ENCODE data around the gene NEK10. TPM values are rescaled to one million over a fixed set of nuclear protein-coding genes. Genes with fewer than 3 reads are reported as not detected.

Gene NEK10
- total RNA-seq, 4 donors from 2014 or later: 1.6 to 2.6 (median 2.0) TPM

DNA sequence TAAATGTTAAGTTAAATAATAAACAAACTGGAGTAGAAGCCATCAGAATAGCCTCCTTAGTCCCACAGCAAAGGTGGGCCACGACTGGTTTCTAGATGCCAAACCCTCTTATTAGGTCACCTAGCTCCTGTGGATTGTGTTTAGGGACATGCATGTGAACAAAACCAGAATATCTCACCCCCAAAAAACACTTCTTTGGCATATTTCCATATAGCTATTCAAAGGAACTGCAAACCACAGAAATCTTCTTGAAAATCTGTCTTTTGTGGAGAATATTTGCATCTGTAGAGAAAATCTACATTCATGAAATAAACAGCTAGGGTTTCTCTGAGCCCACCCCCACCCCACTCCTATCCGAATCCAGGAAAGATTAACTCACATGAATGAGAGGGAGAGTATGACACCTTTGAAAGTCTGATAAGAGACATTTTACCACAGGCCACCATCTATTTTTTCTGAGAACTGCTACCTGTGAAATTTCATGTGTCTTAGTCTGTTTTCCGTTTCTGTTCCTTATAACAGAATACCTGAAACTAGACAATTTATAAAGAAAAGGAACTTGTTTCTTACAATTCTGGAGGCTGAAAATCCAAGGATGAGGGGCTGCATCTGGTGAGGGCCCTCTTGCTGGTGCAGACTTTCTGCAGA, 159.4 kb downstream of the NEK10 start:
- Histone ChIP-seq H3K4me3 (replicated peaks in 1 of 3) (no peak overlapping the region), H3K36me3 (no peaks in the 10 kb centered on the region), H3K4me1 (no peaks in the 10 kb centered on the region), H3K9me3 (no peaks in the 10 kb centered on the region), H3K27ac (no peak overlapping the region), H3K27me3 (no peaks in the 10 kb centered on the region)
- no peak for DNase-seq
- intact Hi-C loops (cut with DNase I): no loop called here
- TF ChIP-seq, protein P1, sequence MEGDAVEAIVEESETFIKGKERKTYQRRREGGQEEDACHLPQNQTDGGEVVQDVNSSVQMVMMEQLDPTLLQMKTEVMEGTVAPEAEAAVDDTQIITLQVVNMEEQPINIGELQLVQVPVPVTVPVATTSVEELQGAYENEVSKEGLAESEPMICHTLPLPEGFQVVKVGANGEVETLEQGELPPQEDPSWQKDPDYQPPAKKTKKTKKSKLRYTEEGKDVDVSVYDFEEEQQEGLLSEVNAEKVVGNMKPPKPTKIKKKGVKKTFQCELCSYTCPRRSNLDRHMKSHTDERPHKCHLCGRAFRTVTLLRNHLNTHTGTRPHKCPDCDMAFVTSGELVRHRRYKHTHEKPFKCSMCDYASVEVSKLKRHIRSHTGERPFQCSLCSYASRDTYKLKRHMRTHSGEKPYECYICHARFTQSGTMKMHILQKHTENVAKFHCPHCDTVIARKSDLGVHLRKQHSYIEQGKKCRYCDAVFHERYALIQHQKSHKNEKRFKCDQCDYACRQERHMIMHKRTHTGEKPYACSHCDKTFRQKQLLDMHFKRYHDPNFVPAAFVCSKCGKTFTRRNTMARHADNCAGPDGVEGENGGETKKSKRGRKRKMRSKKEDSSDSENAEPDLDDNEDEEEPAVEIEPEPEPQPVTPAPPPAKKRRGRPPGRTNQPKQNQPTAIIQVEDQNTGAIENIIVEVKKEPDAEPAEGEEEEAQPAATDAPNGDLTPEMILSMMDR (IDR thresholded peaks at IDR 0.05): no peak
- TF ChIP-seq POLR2A (IDR thresholded peaks at IDR 0.05): no peak
- WGBS, 2 donors: 52 to 60% methylated on average over 3 of the region's 3 CpGs

DNA sequence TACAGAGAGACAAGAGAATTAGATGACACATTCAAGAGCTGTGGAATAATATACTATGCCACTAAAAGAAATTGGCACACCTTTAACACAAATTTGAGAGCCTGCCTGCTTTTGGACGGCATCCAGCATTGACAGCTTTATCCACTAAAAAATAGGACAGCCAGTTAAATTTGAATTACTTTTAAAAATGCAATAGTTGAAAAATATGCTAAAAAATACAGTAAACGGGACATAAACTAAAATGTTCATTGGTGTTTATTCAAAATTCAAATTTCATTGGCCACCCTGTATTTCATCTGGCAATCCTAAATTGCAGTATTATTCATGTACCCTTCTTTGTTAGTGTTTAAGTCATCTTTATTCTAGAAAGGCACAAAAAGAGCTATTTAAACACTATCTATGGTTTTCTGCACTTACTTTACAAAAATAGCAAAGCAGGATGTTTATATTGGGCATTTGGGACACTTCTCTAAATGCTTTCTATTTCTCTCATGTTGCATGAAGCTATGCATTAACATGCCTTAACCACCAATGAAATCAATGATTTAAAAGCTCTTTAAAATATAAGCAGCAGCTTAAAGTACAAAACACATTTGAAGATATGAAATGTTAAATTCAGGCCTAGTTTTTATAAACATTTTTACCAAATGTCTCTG, 160.1 kb downstream of the NEK10 start:
- 81 to 82% methylated on average over 2 of the region's 2 CpGs for WGBS, 2 donors

DNA sequence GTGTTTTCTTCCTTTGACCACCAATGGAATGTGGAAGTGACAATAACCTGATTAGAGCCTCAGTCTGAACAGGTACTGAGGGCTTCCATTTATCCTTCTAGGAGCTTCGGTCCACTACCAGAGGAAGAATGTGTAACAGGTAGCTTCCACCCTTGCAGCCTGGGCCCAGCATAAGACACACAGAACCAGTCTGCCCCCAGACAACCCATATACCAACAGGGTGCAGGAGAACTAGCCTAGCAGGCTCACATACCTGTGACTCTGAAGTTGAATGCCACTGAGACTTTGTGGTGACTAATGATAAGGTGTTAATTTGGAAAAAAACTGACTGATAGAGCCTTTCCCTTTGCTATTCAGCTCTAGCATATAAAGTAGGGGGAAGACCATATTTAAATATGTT, 166.2 kb downstream of the NEK10 start:
- Histone ChIP-seq H3K36me3 (no peaks in the 10 kb centered on the region), H3K27me3 (no peaks in the 10 kb centered on the region), H3K4me1 (no peaks in the 10 kb centered on the region), H3K27ac (no peak overlapping the region), H3K4me3 (replicated peaks in 1 of 3) (no peak overlapping the region), H3K9me3 (no peaks in the 10 kb centered on the region)
- intact Hi-C loops (cut with DNase I): no loop called here
- 92 to 100% methylated on average over 1 of the region's 1 CpG for WGBS, 2 donors
- DNase-seq: no peak
- TF ChIP-seq, protein P1 (IDR thresholded peaks at IDR 0.05): no peak
- no peak for TF ChIP-seq POLR2A (IDR thresholded peaks at IDR 0.05)

More for the DNA sequence above, 160.1 kb downstream of the NEK10 start:
- TF ChIP-seq, protein P1 (IDR thresholded peaks at IDR 0.05): no peak
- no peak for TF ChIP-seq POLR2A (IDR thresholded peaks at IDR 0.05)
- no peak overlapping the region for H3K4me3 ChIP-seq (replicated peaks in 1 of 3)
- H3K27ac ChIP-seq: no peak overlapping the region
- DNase-seq: no peak
- no peaks in the 10 kb centered on the region for H3K27me3 ChIP-seq
- no peaks in the 10 kb centered on the region for H3K9me3 ChIP-seq
- no peaks in the 10 kb centered on the region for H3K36me3 ChIP-seq
- intact Hi-C loops (cut with DNase I): no loop called here
- no peaks in the 10 kb centered on the region for H3K4me1 ChIP-seq

DNA sequence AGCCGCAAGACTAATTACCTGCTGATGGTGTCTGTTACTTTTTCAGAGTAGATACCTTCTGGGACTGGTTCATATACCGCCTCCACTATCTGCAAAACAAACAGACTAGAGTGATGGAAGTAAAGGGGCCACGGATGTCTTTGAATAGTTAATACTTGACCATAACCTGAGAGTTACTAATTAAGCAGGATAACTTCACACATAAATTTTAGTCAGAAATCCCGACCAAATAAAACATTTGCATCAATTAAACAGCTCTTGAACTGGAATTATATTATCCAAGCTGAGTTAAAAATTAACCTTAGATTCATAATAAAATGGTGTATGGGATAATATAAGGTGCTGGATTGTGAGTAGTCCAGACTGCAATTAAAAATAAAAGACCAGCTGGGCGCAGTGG, 167.7 kb downstream of the NEK10 start:
- no peaks in the 10 kb centered on the region for H3K36me3 ChIP-seq
- no peak for DNase-seq
- no peak overlapping the region for H3K4me3 ChIP-seq (replicated peaks in 1 of 3)
- no peaks in the 10 kb centered on the region for H3K9me3 ChIP-seq
- WGBS, 2 donors: 91 to 93% methylated on average over 5 of the region's 5 CpGs
- no peaks in the 10 kb centered on the region for H3K4me1 ChIP-seq
- intact Hi-C loops (cut with DNase I): no loop called here
- H3K27ac ChIP-seq: no peak overlapping the region
- H3K27me3 ChIP-seq: no peaks in the 10 kb centered on the region
- TF ChIP-seq POLR2A (IDR thresholded peaks at IDR 0.05): no peak
- TF ChIP-seq, protein P1 (IDR thresholded peaks at IDR 0.05): no peak

DNA sequence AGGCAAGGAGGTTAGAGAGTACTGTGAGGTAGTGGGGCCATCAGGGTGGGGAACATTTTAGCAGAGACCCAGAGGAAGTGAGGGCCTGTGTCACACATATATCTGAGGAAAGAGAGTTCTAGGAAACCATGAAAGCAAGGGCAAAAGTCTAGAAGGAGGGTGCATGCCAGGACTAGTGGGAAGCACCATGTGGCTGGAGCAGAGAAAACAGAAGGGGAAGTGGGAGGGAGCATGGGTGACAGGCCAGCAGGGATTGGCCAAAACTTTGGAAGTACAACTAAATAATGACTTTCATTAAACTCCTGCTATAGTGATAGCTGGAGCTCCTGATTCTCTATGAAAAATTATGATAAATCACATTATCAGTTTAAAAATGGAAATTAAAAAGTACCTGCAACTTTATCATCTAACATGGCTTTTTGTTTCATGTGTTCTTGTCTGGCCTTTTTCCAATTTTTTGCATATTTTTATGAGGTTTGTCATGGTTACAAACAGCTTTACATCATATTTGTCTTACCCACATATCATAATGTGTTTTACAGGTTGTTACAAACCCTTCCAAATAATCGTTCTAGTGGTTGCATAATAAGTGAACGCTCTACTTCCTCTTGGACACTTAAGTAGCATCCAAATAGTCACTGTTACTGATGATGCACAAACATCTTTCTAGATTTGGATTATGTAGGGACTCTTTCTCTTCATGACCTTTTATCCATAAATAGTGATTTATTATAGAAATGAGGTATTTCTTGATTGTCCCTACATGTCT, 168.3 kb downstream of the NEK10 start:
- DNase-seq: no peak
- no peaks in the 10 kb centered on the region for H3K4me1 ChIP-seq
- H3K9me3 ChIP-seq: no peaks in the 10 kb centered on the region
- intact Hi-C loops (cut with DNase I): no loop called here
- H3K36me3 ChIP-seq: no peaks in the 10 kb centered on the region
- no peak overlapping the region for H3K27ac ChIP-seq
- no peaks in the 10 kb centered on the region for H3K27me3 ChIP-seq
- WGBS, 2 donors: 85 to 87% methylated on average over 2 of the region's 2 CpGs
- TF ChIP-seq, protein P1 (IDR thresholded peaks at IDR 0.05): no peak
- no peak for TF ChIP-seq POLR2A (IDR thresholded peaks at IDR 0.05)
- H3K4me3 ChIP-seq (replicated peaks in 1 of 3): no peak overlapping the region

Data from thyroid gland (tissue), 4 donors.